ENCODE results near the gene PRMT9.

The PRMT9 gene

GRCh38 chr4:147678796-147679549, 5.0 kb downstream of the PRMT9 start:
- DNase-seq = no peak

- no peak for DNase-seq
Observed at GRCh38 chr4:147678106-147678505, 5.9 kb downstream of the PRMT9 start.

- peak; percentile 12 for DNase-seq
Observed at GRCh38 chr4:147674496-147674895, 9.5 kb downstream of the PRMT9 start.

- no peak for DNase-seq
Observed at GRCh38 chr4:147674073-147674472, 9.9 kb downstream of the PRMT9 start.

GRCh38 chr4:147658501-147658900, 25.5 kb downstream of the PRMT9 start:
- no peak for DNase-seq

DNA sequence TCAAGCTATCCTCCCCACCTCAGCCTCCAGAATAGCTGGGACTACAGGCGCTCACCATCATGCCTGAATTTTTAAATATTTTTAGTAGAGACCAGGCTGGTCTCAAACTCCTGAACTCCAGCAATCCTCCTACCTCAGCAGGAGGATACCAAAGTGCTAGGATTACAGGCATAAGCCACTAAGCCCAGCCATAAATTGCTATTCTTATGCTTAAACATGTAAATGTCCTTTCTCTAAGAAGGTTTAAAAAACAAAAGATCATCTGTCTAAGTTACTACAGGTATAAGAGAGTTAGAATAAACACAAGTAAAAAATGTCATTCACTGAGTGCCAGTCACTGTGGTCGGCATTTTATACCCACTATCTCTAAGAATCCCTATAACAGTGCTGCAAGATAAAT, 28.3 kb downstream of the PRMT9 start:
- DNase-seq = no peak

DNA sequence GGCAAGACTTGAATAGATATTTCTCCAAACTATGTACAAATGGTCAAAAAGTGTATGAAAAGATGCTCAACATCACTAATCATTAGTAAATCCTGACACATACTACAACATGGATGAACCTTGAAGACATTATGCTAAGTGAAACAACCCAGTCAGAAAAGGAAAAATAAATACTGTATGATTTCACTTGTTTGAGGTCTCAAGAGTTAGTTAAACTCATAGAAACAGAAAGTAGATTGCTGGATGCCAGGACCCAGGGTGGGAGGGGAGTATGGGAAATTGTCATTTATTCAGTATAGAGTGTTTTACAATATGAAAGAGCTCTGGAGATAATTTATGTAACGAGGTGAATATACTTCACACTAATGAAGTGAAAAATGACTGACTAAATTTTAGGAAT, 32.4 kb downstream of the PRMT9 start:
- no peak for DNase-seq

DNA sequence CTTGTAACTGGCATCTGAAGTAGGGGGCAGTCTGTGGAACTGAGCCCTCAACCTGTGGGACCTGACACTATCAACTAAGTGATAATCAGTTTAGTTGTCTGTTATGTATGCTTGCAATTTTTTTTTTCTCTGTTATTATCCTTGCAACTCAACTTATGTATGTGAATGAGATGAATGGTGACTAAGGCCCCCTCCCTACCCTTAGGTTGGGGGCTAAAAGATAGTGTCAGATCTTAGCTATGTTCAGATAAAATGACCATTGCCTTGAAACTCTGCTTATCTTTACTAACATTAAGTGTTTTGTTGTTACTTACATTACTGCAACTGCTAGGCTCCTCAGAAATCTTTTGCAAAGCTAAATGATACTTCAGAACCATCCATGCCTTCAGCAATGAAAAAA, 35.3 kb downstream of the PRMT9 start:
- no peak for DNase-seq

- no peak for DNase-seq
Observed at GRCh38 chr4:147645099-147645498, 38.9 kb downstream of the PRMT9 start.

DNA sequence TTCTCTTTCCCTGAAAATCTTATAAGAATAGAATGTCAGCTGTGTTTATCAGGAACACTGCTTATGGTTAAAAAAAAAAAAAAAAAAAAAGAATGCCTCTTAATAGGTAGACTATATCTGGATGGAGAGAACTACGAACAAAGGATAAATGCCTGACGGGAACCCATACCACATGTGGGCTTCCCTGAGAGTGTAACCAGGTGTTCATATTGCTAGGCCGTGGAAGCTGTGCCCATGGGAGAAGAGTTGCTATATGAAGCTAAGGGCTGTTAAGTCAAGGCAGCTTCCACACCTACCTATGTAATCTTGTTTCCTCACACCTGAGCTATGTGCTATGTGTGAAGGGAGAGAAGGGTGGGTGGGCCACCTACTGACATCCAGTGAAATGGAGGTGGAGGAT, 39.5 kb downstream of the PRMT9 start:
- DNase-seq = no peak

- DNase-seq = no peak
Observed at GRCh38 chr4:147643616-147644015, 40.3 kb downstream of the PRMT9 start.

- DNase-seq = no peak
Observed at GRCh38 chr4:147640331-147640730, 43.6 kb downstream of the PRMT9 start.

- DNase-seq = no peak
Observed at GRCh38 chr4:147639388-147639787, 44.6 kb downstream of the PRMT9 start.

GRCh38 chr4:147638942-147639341, 45.0 kb downstream of the PRMT9 start:
- DNase-seq = no peak

DNA sequence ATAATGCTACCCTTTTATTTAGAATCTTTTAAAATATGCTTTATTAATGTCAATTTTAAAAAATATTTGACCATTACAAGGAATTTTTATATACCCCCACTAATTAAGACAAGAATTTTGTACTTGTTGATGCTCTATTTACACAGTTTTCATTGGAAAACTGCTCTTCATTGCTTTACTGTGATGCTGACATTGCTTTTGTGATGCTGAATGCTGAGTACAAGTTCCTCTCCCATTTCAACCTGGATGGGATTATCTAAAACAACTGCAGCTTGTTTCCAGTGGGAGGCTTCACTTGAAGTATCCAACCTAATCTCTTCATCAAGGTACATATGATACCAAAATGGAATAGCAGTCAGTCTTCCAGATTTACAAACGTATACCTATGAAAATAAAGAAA, 45.6 kb downstream of the PRMT9 start:
- DNase-seq = no peak

DNA sequence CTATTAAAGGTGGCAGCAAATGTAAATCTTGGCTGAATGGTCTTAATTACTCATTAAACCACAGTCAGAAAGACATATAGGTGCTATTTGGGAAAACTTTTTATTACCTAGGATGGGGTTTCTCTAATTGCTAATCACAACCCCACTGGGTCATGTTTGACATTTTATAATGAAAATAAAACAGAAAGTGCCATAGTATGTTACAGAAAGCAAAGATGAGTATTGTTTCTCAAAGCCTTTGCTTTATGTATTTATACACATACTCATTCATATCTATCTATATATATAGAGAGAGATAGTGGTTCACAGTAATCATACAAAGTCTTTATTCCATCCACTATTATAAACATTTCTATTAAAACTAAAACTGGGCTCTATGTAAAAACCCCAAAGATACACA, 48.6 kb downstream of the PRMT9 start:
- no peak for DNase-seq

DNA sequence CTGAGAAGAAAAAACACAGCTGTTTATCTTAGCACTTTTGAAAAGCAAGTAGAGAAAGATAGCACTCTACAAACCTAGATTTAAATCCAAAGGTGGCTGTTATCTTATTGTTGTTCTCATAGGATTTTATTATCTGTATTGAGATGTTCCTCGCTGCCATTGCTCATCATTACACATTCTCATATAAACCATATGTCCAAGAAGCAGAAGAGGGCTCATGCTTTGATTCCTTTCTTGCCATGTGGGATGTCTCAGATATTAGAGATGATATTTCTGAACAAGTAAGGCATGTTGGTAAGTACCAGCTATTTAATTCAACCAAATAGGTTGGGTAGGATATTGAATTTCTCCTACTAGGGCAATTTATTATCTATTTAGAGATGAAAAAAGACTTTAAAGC, 50.3 kb downstream of the PRMT9 start:
- DNase-seq = no peak

GRCh38 chr4:147633113-147633512, 50.9 kb downstream of the PRMT9 start:
- DNase-seq = peak; percentile 80

GRCh38 chr4:147629783-147630730, 53.9 kb downstream of the PRMT9 start:
- peak; percentile 17 for DNase-seq

GRCh38 chr4:147628415-147628814, 55.5 kb downstream of the PRMT9 start:
- DNase-seq = no peak

GRCh38 chr4:147626903-147627302, 57.1 kb downstream of the PRMT9 start:
- DNase-seq = no peak

- no peak for DNase-seq
Observed at GRCh38 chr4:147625733-147626132, 58.2 kb downstream of the PRMT9 start.

- no peak for DNase-seq
Observed at GRCh38 chr4:147620315-147620714, 63.6 kb downstream of the PRMT9 start.
